ENCODE results near the gene RABGAP1L.

DNA sequence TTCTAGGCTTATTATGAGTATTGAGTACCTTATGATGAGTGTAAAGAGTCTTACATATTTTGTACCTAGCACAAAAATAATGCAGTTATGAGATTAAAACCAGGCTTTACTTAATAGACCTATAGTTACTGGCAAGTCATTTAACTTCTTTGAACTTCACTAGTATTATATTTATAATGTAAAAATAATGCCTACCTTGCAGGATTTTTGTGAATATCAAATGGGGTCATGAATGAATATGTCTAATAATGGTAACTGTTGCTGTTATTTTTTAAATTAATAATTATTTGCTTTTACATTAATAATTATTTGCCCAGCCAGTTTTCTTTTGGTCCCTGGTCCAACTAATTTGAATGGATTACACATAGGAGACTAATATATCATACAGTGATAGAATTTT, 530.9 kb downstream of the RABGAP1L start:
- TF ChIP-seq CTCF (IDR thresholded peaks at IDR 0.05; ENCODE audit: low read depth, low read length) (no peak), EZH2phosphoT487 (IDR thresholded peaks at IDR 0.05; ENCODE audit: low read depth) (no peak)
